K562 (cell line): ENCODE data around the gene LAPTM5. TPM values are rescaled to one million over a fixed set of nuclear protein-coding genes. Genes with fewer than 3 reads are reported as not detected.

Experiments
- CBFB ChIP-seq: sonication (generic); formaldehyde crosslinking; IDR thresholded peaks from 2 replicates; pipeline ENCODE4 v1.4.0; 2020; ENCODE audit warnings: mild to moderate bottlenecking, missing genetic modification reagents
- HDAC2 ChIP-seq: fragments of 450-650 bp; IDR thresholded peaks from 2 replicates; pipeline ENCODE4 v1.6.1; 2016; ENCODE audit warnings: mild to moderate bottlenecking
- HNRNPK ChIP-seq: fragments of 200-400 bp; formaldehyde crosslinking; IDR thresholded peaks from one replicate; pipeline ENCODE4 v1.6.1; 2018; ENCODE audit warnings: mild to moderate bottlenecking, low read depth, low read length; ENCODE audit not compliant: poor library complexity, severe bottlenecking
- KAT7 ChIP-seq: sonication (generic); formaldehyde crosslinking; IDR thresholded peaks from 2 replicates; pipeline ENCODE4 v1.8.0; 2022; ENCODE audit warnings: missing genetic modification reagents, mild to moderate bottlenecking, borderline replicate concordance
- KDM2B ChIP-seq: fragments of 250-450 bp; sonication (Bioruptor Pico); IDR thresholded peaks from 2 replicates; pipeline ENCODE4 v1.8.0; 2021; ENCODE audit warnings: mild to moderate bottlenecking, moderate library complexity
- NBN ChIP-seq: fragments of 450-650 bp; IDR thresholded peaks from 2 replicates; pipeline ENCODE4 v1.6.1; 2016; ENCODE audit warnings: low read depth, mild to moderate bottlenecking
- TAL1 ChIP-seq: fragments of 450-650 bp; IDR thresholded peaks from 2 replicates; pipeline ENCODE4 v1.6.1; 2016; ENCODE audit warnings: mild to moderate bottlenecking
- XRCC5 ChIP-seq: fragments of 200-400 bp; formaldehyde crosslinking; IDR thresholded peaks from 2 replicates; pipeline ENCODE4 v1.6.1; 2017; ENCODE audit warnings: low read depth, mild to moderate bottlenecking, low read length
- polyA plus RNA-seq, 8 experiments: library from polyadenylated mRNA; depleted of rRNA in 4 of 8; stranded (reverse) in 5 of 8; unstranded in 3 of 8; fragments of >200 nt; fragmentation: Nextera tagmentation in 2 of 8; fragmentation: Illumina TruSeq in 1 of 8; extraction: Ambion mirVana in 2 of 8; extraction: Trizol in 1 of 8; gene quantifications; 2 replicates each; pipeline versions ENCODE4 v1.2.1 to v1.2.3, GENCODE V29; 2011 to 2014; ENCODE audit warnings: inconsistent platforms in 1 of 8, missing spikeins in 1 of 8
- total RNA-seq, 7 experiments: library from RNA; depleted of rRNA in 6 of 7; stranded (reverse); fragments of >200 nt in 6 of 7; fragmentation: Illumina TruSeq in 2 of 7; extraction: Trizol in 2 of 7; gene quantifications; 2 replicates each; pipeline versions ENCODE4 v1.2.1 to v1.2.3, GENCODE V29; 2011 to 2021; ENCODE audit warnings: low replicate concordance in 1 of 7
- TF ChIP-seq, protein P1 (sequence below): fragments of 250-450 bp; sonication (Bioruptor Pico); IDR thresholded peaks from 2 replicates; pipeline ENCODE4 v1.5.0; 2020; ENCODE audit warnings: mild to moderate bottlenecking, borderline replicate concordance
- TF ChIP-seq, protein P2 (sequence below): fragments of 450-650 bp; IDR thresholded peaks from 2 replicates; pipeline ENCODE4 v1.6.1; 2016; ENCODE audit warnings: antibody characterized with exemption
- TF ChIP-seq, protein P3 (sequence below), 2 experiments: fragments of 450-650 bp in 1 of 2; IDR thresholded peaks; 2 replicates each; pipeline ENCODE4 v1.6.1; 2011 to 2017; ENCODE audit warnings: low read depth in 2 of 2, antibody characterized with exemption in 1 of 2, borderline replicate concordance in 1 of 2, low read length in 1 of 2, mild to moderate bottlenecking in 1 of 2, mixed read lengths in 1 of 2; ENCODE audit not compliant: control insufficient read depth in 1 of 2
- TF ChIP-seq, protein P4 (sequence below): fragments of 250-450 bp; sonication (Bioruptor Pico); IDR thresholded peaks from 2 replicates; pipeline ENCODE4 v1.4.0; 2020; ENCODE audit warnings: mild to moderate bottlenecking, moderate library complexity
- TF ChIP-seq, protein P5 (sequence below): fragments of 450-650 bp; IDR thresholded peaks from 2 replicates; pipeline ENCODE4 v1.7.1; 2018; ENCODE audit warnings: mild to moderate bottlenecking, low read depth; ENCODE audit not compliant: partially characterized antibody
- TF ChIP-seq, protein P6 (sequence below): fragments of 250-450 bp; sonication (Bioruptor Pico); IDR thresholded peaks from 2 replicates; pipeline ENCODE4 v1.6.1; 2021; ENCODE audit warnings: mild to moderate bottlenecking

Gene LAPTM5
- total and polyA plus RNA-seq, 9 of the 15 experiments (the other 6 are each of a cell fraction or from before 2014, with no cell fraction given): 2.4 to 47.3 (median 20.3) TPM

DNA sequence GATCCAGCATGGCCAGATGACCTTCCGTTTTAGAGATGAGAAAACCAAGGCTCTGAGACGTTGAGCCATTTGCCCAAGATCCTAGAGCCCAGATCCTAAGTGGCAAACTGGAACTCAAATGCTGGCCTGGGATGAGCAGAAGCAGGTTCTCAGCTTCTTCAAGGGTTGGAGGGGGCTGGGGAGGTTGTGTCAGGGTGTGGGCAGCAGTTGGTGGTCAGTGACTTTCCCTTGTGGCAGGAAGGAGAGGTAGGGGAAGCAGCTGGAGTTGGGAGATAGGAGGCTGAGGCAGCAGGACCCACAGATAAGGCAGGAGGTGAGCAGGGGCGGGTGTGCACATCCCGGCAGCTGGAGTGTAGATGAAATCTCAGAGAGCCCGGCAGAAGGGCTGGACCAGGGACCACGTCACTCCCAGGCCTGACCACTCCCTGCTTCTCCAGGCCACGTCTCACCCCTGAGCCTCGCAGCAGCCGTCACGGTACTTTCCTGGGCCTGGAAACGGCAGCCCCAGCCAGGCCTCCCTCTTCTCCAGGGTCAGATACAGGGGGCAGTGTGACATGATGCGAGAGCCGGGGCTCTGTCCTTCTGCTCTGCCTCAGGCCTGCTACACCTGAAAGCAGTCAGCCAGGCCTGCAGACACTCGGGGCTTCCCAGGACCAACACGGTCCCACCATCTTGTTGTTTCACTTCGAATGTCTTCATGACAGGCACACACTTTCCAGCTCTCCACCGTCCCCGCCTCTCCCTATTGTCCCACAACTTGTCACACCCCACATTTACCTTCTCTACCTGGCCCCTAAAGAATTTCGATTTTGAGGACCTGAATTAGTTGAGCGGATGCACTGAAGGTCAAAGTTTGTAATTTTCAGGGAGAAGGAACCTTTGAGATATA is 11.5 kb upstream of the LAPTM5 start (continued):
- TF ChIP-seq HNRNPK (no peak), KAT7 (CRISPR knock-in tag) (no peak; the same call in 1 of the 2 replicates), NBN (peak; percentile 100), TAL1 (peak; percentile 100), HDAC2 (peak; percentile 99), KDM2B (CRISPR knock-in tag) (no peak), XRCC5 (peak; percentile 85), CBFB (CRISPR knock-in tag) (peak; percentile 99)
- TF ChIP-seq, protein P1, sequence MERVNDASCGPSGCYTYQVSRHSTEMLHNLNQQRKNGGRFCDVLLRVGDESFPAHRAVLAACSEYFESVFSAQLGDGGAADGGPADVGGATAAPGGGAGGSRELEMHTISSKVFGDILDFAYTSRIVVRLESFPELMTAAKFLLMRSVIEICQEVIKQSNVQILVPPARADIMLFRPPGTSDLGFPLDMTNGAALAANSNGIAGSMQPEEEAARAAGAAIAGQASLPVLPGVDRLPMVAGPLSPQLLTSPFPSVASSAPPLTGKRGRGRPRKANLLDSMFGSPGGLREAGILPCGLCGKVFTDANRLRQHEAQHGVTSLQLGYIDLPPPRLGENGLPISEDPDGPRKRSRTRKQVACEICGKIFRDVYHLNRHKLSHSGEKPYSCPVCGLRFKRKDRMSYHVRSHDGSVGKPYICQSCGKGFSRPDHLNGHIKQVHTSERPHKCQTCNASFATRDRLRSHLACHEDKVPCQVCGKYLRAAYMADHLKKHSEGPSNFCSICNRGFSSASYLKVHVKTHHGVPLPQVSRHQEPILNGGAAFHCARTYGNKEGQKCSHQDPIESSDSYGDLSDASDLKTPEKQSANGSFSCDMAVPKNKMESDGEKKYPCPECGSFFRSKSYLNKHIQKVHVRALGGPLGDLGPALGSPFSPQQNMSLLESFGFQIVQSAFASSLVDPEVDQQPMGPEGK (CRISPR knock-in tag): peak; percentile 72
- TF ChIP-seq, protein P2, sequence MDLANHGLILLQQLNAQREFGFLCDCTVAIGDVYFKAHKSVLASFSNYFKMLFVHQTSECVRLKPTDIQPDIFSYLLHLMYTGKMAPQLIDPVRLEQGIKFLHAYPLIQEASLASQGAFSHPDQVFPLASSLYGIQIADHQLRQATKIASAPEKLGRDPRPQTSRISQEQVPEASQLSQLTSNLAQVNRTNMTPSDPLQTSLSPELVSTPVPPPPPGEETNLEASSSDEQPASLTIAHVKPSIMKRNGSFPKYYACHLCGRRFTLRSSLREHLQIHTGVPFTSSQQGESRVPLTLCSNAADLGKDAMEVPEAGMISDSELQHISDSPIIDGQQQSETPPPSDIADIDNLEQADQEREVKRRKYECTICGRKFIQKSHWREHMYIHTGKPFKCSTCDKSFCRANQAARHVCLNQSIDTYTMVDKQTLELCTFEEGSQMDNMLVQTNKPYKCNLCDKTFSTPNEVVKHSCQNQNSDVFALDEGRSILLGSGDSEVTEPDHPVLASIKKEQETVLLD: peak; percentile 95
- TF ChIP-seq, protein P3, sequence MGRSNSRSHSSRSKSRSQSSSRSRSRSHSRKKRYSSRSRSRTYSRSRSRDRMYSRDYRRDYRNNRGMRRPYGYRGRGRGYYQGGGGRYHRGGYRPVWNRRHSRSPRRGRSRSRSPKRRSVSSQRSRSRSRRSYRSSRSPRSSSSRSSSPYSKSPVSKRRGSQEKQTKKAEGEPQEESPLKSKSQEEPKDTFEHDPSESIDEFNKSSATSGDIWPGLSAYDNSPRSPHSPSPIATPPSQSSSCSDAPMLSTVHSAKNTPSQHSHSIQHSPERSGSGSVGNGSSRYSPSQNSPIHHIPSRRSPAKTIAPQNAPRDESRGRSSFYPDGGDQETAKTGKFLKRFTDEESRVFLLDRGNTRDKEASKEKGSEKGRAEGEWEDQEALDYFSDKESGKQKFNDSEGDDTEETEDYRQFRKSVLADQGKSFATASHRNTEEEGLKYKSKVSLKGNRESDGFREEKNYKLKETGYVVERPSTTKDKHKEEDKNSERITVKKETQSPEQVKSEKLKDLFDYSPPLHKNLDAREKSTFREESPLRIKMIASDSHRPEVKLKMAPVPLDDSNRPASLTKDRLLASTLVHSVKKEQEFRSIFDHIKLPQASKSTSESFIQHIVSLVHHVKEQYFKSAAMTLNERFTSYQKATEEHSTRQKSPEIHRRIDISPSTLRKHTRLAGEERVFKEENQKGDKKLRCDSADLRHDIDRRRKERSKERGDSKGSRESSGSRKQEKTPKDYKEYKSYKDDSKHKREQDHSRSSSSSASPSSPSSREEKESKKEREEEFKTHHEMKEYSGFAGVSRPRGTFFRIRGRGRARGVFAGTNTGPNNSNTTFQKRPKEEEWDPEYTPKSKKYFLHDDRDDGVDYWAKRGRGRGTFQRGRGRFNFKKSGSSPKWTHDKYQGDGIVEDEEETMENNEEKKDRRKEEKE (IDR thresholded peaks at IDR 0.05; ENCODE audit: borderline replicate concordance in 1 of 2, control insufficient read depth in 1 of 2, low read depth in 2 of 2, low read length in 1 of 2): peak in 1 of 2 experiments; percentile 87; a peak in 2 of 4 replicates
- TF ChIP-seq, protein P4, sequence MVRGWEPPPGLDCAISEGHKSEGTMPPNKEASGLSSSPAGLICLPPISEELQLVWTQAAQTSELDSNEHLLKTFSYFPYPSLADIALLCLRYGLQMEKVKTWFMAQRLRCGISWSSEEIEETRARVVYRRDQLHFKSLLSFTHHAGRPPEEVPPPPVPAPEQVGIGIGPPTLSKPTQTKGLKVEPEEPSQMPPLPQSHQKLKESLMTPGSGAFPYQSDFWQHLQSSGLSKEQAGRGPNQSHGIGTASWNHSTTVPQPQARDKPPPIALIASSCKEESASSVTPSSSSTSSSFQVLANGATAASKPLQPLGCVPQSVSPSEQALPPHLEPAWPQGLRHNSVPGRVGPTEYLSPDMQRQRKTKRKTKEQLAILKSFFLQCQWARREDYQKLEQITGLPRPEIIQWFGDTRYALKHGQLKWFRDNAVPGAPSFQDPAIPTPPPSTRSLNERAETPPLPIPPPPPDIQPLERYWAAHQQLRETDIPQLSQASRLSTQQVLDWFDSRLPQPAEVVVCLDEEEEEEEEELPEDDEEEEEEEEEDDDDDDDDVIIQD (CRISPR knock-in tag): peak; percentile 85; the same call in 1 of the 2 replicates
- TF ChIP-seq, protein P5, sequence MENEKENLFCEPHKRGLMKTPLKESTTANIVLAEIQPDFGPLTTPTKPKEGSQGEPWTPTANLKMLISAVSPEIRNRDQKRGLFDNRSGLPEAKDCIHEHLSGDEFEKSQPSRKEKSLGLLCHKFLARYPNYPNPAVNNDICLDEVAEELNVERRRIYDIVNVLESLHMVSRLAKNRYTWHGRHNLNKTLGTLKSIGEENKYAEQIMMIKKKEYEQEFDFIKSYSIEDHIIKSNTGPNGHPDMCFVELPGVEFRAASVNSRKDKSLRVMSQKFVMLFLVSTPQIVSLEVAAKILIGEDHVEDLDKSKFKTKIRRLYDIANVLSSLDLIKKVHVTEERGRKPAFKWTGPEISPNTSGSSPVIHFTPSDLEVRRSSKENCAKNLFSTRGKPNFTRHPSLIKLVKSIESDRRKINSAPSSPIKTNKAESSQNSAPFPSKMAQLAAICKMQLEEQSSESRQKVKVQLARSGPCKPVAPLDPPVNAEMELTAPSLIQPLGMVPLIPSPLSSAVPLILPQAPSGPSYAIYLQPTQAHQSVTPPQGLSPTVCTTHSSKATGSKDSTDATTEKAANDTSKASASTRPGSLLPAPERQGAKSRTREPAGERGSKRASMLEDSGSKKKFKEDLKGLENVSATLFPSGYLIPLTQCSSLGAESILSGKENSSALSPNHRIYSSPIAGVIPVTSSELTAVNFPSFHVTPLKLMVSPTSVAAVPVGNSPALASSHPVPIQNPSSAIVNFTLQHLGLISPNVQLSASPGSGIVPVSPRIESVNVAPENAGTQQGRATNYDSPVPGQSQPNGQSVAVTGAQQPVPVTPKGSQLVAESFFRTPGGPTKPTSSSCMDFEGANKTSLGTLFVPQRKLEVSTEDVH: peak; percentile 85
- TF ChIP-seq, protein P6, sequence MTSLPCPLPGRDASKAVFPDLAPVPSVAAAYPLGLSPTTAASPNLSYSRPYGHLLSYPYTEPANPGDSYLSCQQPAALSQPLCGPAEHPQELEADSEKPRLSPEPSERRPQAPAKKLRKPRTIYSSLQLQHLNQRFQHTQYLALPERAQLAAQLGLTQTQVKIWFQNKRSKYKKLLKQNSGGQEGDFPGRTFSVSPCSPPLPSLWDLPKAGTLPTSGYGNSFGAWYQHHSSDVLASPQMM (CRISPR knock-in tag): no peak
